Trophoblast cell (in vitro differentiated cells and primary cell): Measurements from ENCODE around the gene SMARCD1.

ENCODE experiments used
- DNase-seq, 2 donors: peaks; one replicate each; pipeline ENCODE4 v3.0.0-alpha.2; 2016
- H2AFZ ChIP-seq: 2 replicates; pipeline ENCODE4 v1.6.1; 2013; ENCODE audit warnings: low read length, moderate library complexity, mild to moderate bottlenecking; ENCODE audit not compliant: insufficient read depth, poor library complexity
- H2AK5ac ChIP-seq: 2 replicates; pipeline ENCODE4 v1.6.1; 2013; ENCODE audit warnings: mild to moderate bottlenecking, low read length
- H2BK120ac ChIP-seq: 2 replicates; pipeline ENCODE4 v1.6.1; 2013; ENCODE audit warnings: low read length, mild to moderate bottlenecking, moderate library complexity; ENCODE audit not compliant: insufficient read depth, poor library complexity
- H2BK12ac ChIP-seq: 2 replicates; pipeline ENCODE4 v1.6.1; 2013; ENCODE audit warnings: mild to moderate bottlenecking, low read length, moderate library complexity
- H2BK5ac ChIP-seq: 2 replicates; pipeline ENCODE4 v1.6.1; 2013; ENCODE audit warnings: low read length, low read depth, moderate library complexity, mild to moderate bottlenecking; ENCODE audit not compliant: poor library complexity
- H3K14ac ChIP-seq: 2 replicates; pipeline ENCODE4 v1.6.1; 2013; ENCODE audit warnings: mild to moderate bottlenecking, low read length
- H3K18ac ChIP-seq: 2 replicates; pipeline ENCODE4 v1.6.1; 2013; ENCODE audit warnings: mild to moderate bottlenecking, low read length
- H3K23ac ChIP-seq: 2 replicates; pipeline ENCODE4 v1.6.1; 2013; ENCODE audit warnings: low read length
- H3K27ac ChIP-seq: 2 replicates; pipeline ENCODE4 v1.5.1; 2013; ENCODE audit warnings: low read depth, mild to moderate bottlenecking, inconsistent platforms, low read length, moderate library complexity
- H3K27me3 ChIP-seq: 2 replicates; pipeline ENCODE4 v1.6.1; 2013; ENCODE audit warnings: inconsistent platforms, mild to moderate bottlenecking, low read length, moderate library complexity; ENCODE audit not compliant: insufficient read depth
- H3K36me3 ChIP-seq, 2 experiments: 1 replicate in 1 of 2; 2 replicates in 1 of 2; pipeline ENCODE4 v1.6.1; 2013; ENCODE audit warnings: low read length in 2 of 2, mild to moderate bottlenecking in 2 of 2, moderate library complexity in 1 of 2; ENCODE audit not compliant: insufficient read depth in 2 of 2, control insufficient read depth in 1 of 2
- H3K4ac ChIP-seq: 2 replicates; pipeline ENCODE4 v1.6.1; 2013; ENCODE audit warnings: low read depth, mild to moderate bottlenecking, low read length, moderate library complexity
- H3K4me1 ChIP-seq, 2 experiments: 1 replicate in 1 of 2; 2 replicates in 1 of 2; pipeline ENCODE4 v1.6.1; 2013; ENCODE audit warnings: low read length in 2 of 2, mild to moderate bottlenecking in 2 of 2, moderate library complexity in 1 of 2; ENCODE audit not compliant: insufficient read depth in 2 of 2, control insufficient read depth in 1 of 2
- H3K4me2 ChIP-seq: 2 replicates; pipeline ENCODE4 v1.6.1; 2013; ENCODE audit warnings: inconsistent platforms, mild to moderate bottlenecking, low read length, moderate library complexity
- H3K4me3 ChIP-seq: 2 replicates; pipeline ENCODE4 v1.5.1; 2013; ENCODE audit warnings: mild to moderate bottlenecking, low read depth, low read length, inconsistent platforms
- H3K79me1 ChIP-seq: one replicate; pipeline ENCODE4 v1.6.1; 2013; ENCODE audit warnings: low read length
- H3K79me2 ChIP-seq: 2 replicates; pipeline ENCODE4 v1.6.1; 2013; ENCODE audit warnings: low read length, mild to moderate bottlenecking; ENCODE audit not compliant: control insufficient read depth, insufficient read depth, poor library complexity
- H3K9ac ChIP-seq: 2 replicates; pipeline ENCODE4 v1.6.1; 2013; ENCODE audit warnings: mild to moderate bottlenecking, low read length
- H3K9me3 ChIP-seq: 2 replicates; pipeline ENCODE4 v1.6.1; 2013; ENCODE audit warnings: low read depth, mild to moderate bottlenecking, control low read depth, inconsistent platforms, low read length; ENCODE audit not compliant: insufficient read depth
- H4K12ac ChIP-seq: 2 replicates; pipeline ENCODE4 v1.6.1; 2013; ENCODE audit warnings: low read depth, mild to moderate bottlenecking, low read length, moderate library complexity
- H4K8ac ChIP-seq: 2 replicates; pipeline ENCODE4 v1.6.1; 2013; ENCODE audit warnings: low read depth, mild to moderate bottlenecking, low read length, moderate library complexity
- H4K91ac ChIP-seq: one replicate; pipeline ENCODE4 v1.6.1; 2013; ENCODE audit warnings: low read depth, mild to moderate bottlenecking, low read length, moderate library complexity
- WGBS: extraction: QIAGEN DNeasy Blood & Tissue Kit; methylation state at CpG from one replicate; pipeline ENCODE4 v1.1.7; 2013; ENCODE audit warnings: missing lambda C conversion rate; ENCODE audit not compliant: insufficient read length, insufficient coverage; ENCODE audit errors: extremely low coverage; 5-methylcytosine and 5-hydroxymethylcytosine counted together

SMARCD1 gene

GRCh38 chr12:50105913-50106450 is 20.8 kb downstream of the SMARCD1 start:
- no peak overlapping the region for H4K91ac ChIP-seq
- H2BK12ac ChIP-seq = no peak overlapping the region
- no peak overlapping the region for H2BK5ac ChIP-seq
- no peak overlapping the region for H3K23ac ChIP-seq
- H3K4me3 ChIP-seq = no peak overlapping the region
- no peaks in the 10 kb centered on the region for H3K79me2 ChIP-seq
- no peak overlapping the region for H3K27ac ChIP-seq
- no peak overlapping the region for H3K4me2 ChIP-seq
- peak in 1 of 2 donors; percentile 54 for DNase-seq
- no peak overlapping the region for H3K18ac ChIP-seq
- H3K9ac ChIP-seq = no peak overlapping the region
- H3K14ac ChIP-seq = no peak overlapping the region
- H3K27me3 ChIP-seq = no peaks in the 10 kb centered on the region
- no peak overlapping the region for H2AFZ ChIP-seq
- H3K79me1 ChIP-seq = peaks cover 3% of the 10 kb centered on the region
- H4K8ac ChIP-seq = no peak overlapping the region
- peaks cover 0 to 2% of the 10 kb centered on the region in 2 experiments for H3K36me3 ChIP-seq
- no CpG with 5 or more reads among the region's 12 CpGs for WGBS
- no peak overlapping the region for H3K4ac ChIP-seq
- H4K12ac ChIP-seq = no peak overlapping the region
- H2BK120ac ChIP-seq = no peak overlapping the region
- no peaks in the 10 kb centered on the region for H3K9me3 ChIP-seq
- peaks cover 7% of the 10 kb centered on the region in 2 experiments for H3K4me1 ChIP-seq
- no peak overlapping the region for H2AK5ac ChIP-seq

- Histone ChIP-seq H2BK12ac (no peak overlapping the region), H3K36me3 (no peaks in the 10 kb centered on the region), H4K8ac (no peak overlapping the region), H3K9ac (no peak overlapping the region), H3K23ac (no peak overlapping the region), H3K9me3 (no peaks in the 10 kb centered on the region), H3K4me1 (peaks cover 10 to 12% of the 10 kb centered on the region in 2 experiments), H3K4me2 (no peak overlapping the region), H3K79me1 (peaks cover 5% of the 10 kb centered on the region), H3K27me3 (no peaks in the 10 kb centered on the region), H3K4me3 (no peak overlapping the region), H2AK5ac (no peak overlapping the region), H3K27ac (no peak overlapping the region), H3K79me2 (no peaks in the 10 kb centered on the region), H2BK5ac (no peak overlapping the region), H3K18ac (no peak overlapping the region), H4K91ac (no peak overlapping the region), H2AFZ (no peak overlapping the region), H4K12ac (no peak overlapping the region), H3K4ac (no peak overlapping the region), H3K14ac (no peak overlapping the region), H2BK120ac (no peak overlapping the region)
- no peak for DNase-seq
- no CpG with 5 or more reads among the region's 3 CpGs for WGBS
Measured at GRCh38 chr12:50106907-50107306, 21.8 kb downstream of the SMARCD1 start.

- H3K9ac ChIP-seq = no peak overlapping the region
- H4K8ac ChIP-seq = no peak overlapping the region
- no peak overlapping the region for H3K14ac ChIP-seq
- H4K91ac ChIP-seq = no peak overlapping the region
- no peak overlapping the region for H2AFZ ChIP-seq
- no peaks in the 10 kb centered on the region for H3K9me3 ChIP-seq
- no peak overlapping the region for H3K4ac ChIP-seq
- H3K4me1 ChIP-seq = peaks cover 10 to 12% of the 10 kb centered on the region in 2 experiments
- no peak overlapping the region for H3K27ac ChIP-seq
- no peak overlapping the region for H2BK5ac ChIP-seq
- H2BK120ac ChIP-seq = no peak overlapping the region
- no peak overlapping the region for H2BK12ac ChIP-seq
- H4K12ac ChIP-seq = no peak overlapping the region
- no peaks in the 10 kb centered on the region for H3K27me3 ChIP-seq
- WGBS = no CpG with 5 or more reads among the region's 17 CpGs
- no peak overlapping the region for H3K4me3 ChIP-seq
- H2AK5ac ChIP-seq = no peak overlapping the region
- H3K36me3 ChIP-seq = no peaks in the 10 kb centered on the region
- no peak for DNase-seq
- H3K4me2 ChIP-seq = no peak overlapping the region
- no peak overlapping the region for H3K23ac ChIP-seq
- no peak overlapping the region for H3K18ac ChIP-seq
- H3K79me2 ChIP-seq = no peaks in the 10 kb centered on the region
- peaks cover 5% of the 10 kb centered on the region for H3K79me1 ChIP-seq
Measured at GRCh38 chr12:50107416-50108268, 22.5 kb downstream of the SMARCD1 start.

- Histone ChIP-seq H3K27ac (no peak overlapping the region), H2AK5ac (no peak overlapping the region), H3K4ac (no peak overlapping the region), H3K14ac (no peak overlapping the region), H4K91ac (no peak overlapping the region), H4K12ac (no peak overlapping the region), H3K9me3 (no peaks in the 10 kb centered on the region), H3K27me3 (no peaks in the 10 kb centered on the region), H2AFZ (no peak overlapping the region), H3K9ac (no peak overlapping the region), H3K79me1 (peaks cover 5% of the 10 kb centered on the region), H3K18ac (no peak overlapping the region), H3K36me3 (no peaks in the 10 kb centered on the region), H3K23ac (no peak overlapping the region), H2BK5ac (no peak overlapping the region), H3K79me2 (no peaks in the 10 kb centered on the region), H4K8ac (no peak overlapping the region), H3K4me2 (no peak overlapping the region), H3K4me3 (no peak overlapping the region), H3K4me1 (peaks cover 12 to 14% of the 10 kb centered on the region in 2 experiments), H2BK120ac (no peak overlapping the region), H2BK12ac (no peak overlapping the region)
- no CpG with 5 or more reads among the region's 3 CpGs for WGBS
- no peak for DNase-seq
Measured at GRCh38 chr12:50109319-50109718, 24.2 kb downstream of the SMARCD1 start.
